Measurements from ENCODE around the gene HEXA.
"Not testable (repeated sequence)": the region's sequence is repeated elsewhere in the genome, so short reads cannot be mapped to it uniquely, and the experiment has no call there.

Gene HEXA

GRCh38 chr15:72375846-72376581 is at the start of gene HEXA:
Gene HEXA, minus strand, starts transcription at chr15:72376014. Its CDS starts 42 bp downstream, at chr15:72375972.
- DNase-seq: peak; percentile 89

- DNase-seq: no peak
Measured at GRCh38 chr15:72423256-72423655, 47.4 kb upstream of the HEXA start.

- DNase-seq: no peak
Measured at GRCh38 chr15:72421484-72421883, 45.7 kb upstream of the HEXA start.

- no peak for DNase-seq
Measured at GRCh38 chr15:72420576-72420975, 44.8 kb upstream of the HEXA start.

- not testable (repeated sequence) for DNase-seq
Measured at GRCh38 chr15:72419768-72420167, 44.0 kb upstream of the HEXA start.

GRCh38 chr15:72415304-72415703 is 39.5 kb upstream of the HEXA start:
- DNase-seq: no peak

- not testable (repeated sequence) for DNase-seq
Measured at GRCh38 chr15:72413337-72413736, 37.5 kb upstream of the HEXA start.

GRCh38 chr15:72411544-72411943 is 35.7 kb upstream of the HEXA start:
- no peak for DNase-seq

- no peak for DNase-seq
Measured at GRCh38 chr15:72411111-72411510, 35.3 kb upstream of the HEXA start.

- DNase-seq: no peak
Measured at GRCh38 chr15:72406936-72407335, 31.1 kb upstream of the HEXA start.

GRCh38 chr15:72404841-72405240 is 29.0 kb upstream of the HEXA start:
- no peak for DNase-seq

GRCh38 chr15:72404356-72404755 is 28.5 kb upstream of the HEXA start:
- no peak for DNase-seq

- DNase-seq: no peak
Measured at GRCh38 chr15:72402726-72403125, 26.9 kb upstream of the HEXA start.

GRCh38 chr15:72398648-72399047 is 22.8 kb upstream of the HEXA start:
- DNase-seq: no peak

- DNase-seq: no peak
Measured at GRCh38 chr15:72397796-72398588, 22.2 kb upstream of the HEXA start, which contains the start of gene TMEM202. Gene TMEM202, plus strand, starts transcription at chr15:72398305. Its CDS starts 22 bp downstream, at chr15:72398327.

GRCh38 chr15:72396331-72396730 is 20.5 kb upstream of the HEXA start:
- not testable (repeated sequence) for DNase-seq

GRCh38 chr15:72389231-72389630 is 13.4 kb upstream of the HEXA start:
- DNase-seq: no peak

- no peak for DNase-seq
Measured at GRCh38 chr15:72387741-72388140, 11.9 kb upstream of the HEXA start.

- no peak for DNase-seq
Measured at GRCh38 chr15:72382146-72382545, 6.3 kb upstream of the HEXA start.

GRCh38 chr15:72380743-72381142 is 4.9 kb upstream of the HEXA start:
- no peak for DNase-seq

- DNase-seq: no peak
Measured at GRCh38 chr15:72379856-72380430, 4.1 kb upstream of the HEXA start.

- not testable (repeated sequence) for DNase-seq
Measured at GRCh38 chr15:72379106-72379505, 3.3 kb upstream of the HEXA start.

- no peak for DNase-seq
Measured at GRCh38 chr15:72377331-72377730, 1.5 kb upstream of the HEXA start.

- no peak for DNase-seq
Measured at GRCh38 chr15:72375501-72375845, 341 bp downstream of the HEXA start.

Measured in T1000 (cell line).